ENCODE results near the gene RIC1. TPM values are rescaled to one million over a fixed set of nuclear protein-coding genes. Genes with fewer than 3 reads are reported as not detected.

The RIC1 gene
- total and polyA plus RNA-seq, 2 of the 13 experiments (the other 11 are each of a cell fraction or from before 2014, with no cell fraction given), result 18.2 to 19.0 TPM

GRCh38 chr9:5698810-5699556 lies 70.1 kb downstream of the RIC1 start:
- CTCF ChIA-PET (ENCODE audit: low intra/inter-chr PET ratio, low total read pairs), result no interaction called here
- intact Hi-C loops (cut with micrococcal nuclease; ENCODE audit: unreplicated experiment), result no loop called here

More at GRCh38 chr9:5698810-5699556, 70.1 kb downstream of the RIC1 start:
- no TSS peak for BruUV-seq (replicated peaks)
- POLR2A ChIA-PET, result no interaction called here
- ATAC-seq (no peak), DNase-seq (ENCODE audit: low spot score) (no peak), FAIRE-seq (no peak)
- no peak overlapping the region for H3K27ac ChIP-seq (ENCODE audit: extremely low read length, insufficient read depth, low read length)
- no peak overlapping the region for H3K9ac ChIP-seq (ENCODE audit: insufficient read depth, low read depth, low read length)
- H2AFZ ChIP-seq (ENCODE audit: low read length), result no peak overlapping the region
- H3K27me3 ChIP-seq (ENCODE audit: control insufficient read depth in 1 of 2, insufficient read depth in 2 of 2, low read length in 2 of 2), result no peaks in the 10 kb centered on the region
- peaks cover 0 to 4% of the 10 kb centered on the region in 2 experiments; a peak in 1 of 5 replicates for H3K36me3 ChIP-seq (replicated peaks in 1 of 2; ENCODE audit: control insufficient read depth in 1 of 2, insufficient read depth in 2 of 2, low read length in 2 of 2)
- no peaks in the 10 kb centered on the region for H3K9me3 ChIP-seq (ENCODE audit: low read length)
- no peak overlapping the region for H3K4me2 ChIP-seq (ENCODE audit: low read depth, low read length)
- WGBS (ENCODE audit: low lambda C conversion rate), result 99% methylated on average over 7 of the region's 7 CpGs
- no peak overlapping the region for H3K4me3 ChIP-seq (replicated peaks in 1 of 3; ENCODE audit: insufficient read depth in 1 of 3, low read depth in 2 of 3, low read length in 3 of 3)
- no peaks in the 10 kb centered on the region for H3K79me2 ChIP-seq (ENCODE audit: insufficient read depth, low read length)
- in situ Hi-C loops (cut with HindIII; ENCODE audit: extremely low pct_ligation_motif_present, low pct_unique_long_range_greater_than_20kb), result no loop called here
- peaks cover 13% of the 10 kb centered on the region for H3K4me1 ChIP-seq (ENCODE audit: insufficient read depth, low read length)
- no peaks in the 10 kb centered on the region for H4K20me1 ChIP-seq (ENCODE audit: insufficient read depth, low read length)
- TF ChIP-seq ZBTB38 (CRISPR knock-in tag; IDR thresholded peaks at IDR 0.05) (no peak), PITX1 (CRISPR knock-in tag; IDR thresholded peaks at IDR 0.05) (no peak), ZNF580 (CRISPR knock-in tag; IDR thresholded peaks at IDR 0.05; ENCODE audit: borderline replicate concordance, low read depth) (no peak), ZNF629 (CRISPR knock-in tag; conservative IDR thresholded peaks at IDR 0.05) (no peak), ZBTB46 (CRISPR knock-in tag; IDR thresholded peaks at IDR 0.05; ENCODE audit: borderline replicate concordance) (no peak), MBNL3 (CRISPR knock-in tag; conservative IDR thresholded peaks at IDR 0.05) (no peak), JUN (CRISPR knock-in tag; IDR thresholded peaks at IDR 0.05) (no peak), TAF1 (CRISPR knock-in tag; IDR thresholded peaks at IDR 0.05) (no peak), MAX (IDR thresholded peaks at IDR 0.05) (no peak), HNRNPUL1 (IDR thresholded peaks at IDR 0.05; ENCODE audit: low read depth, low read length) (no peak), ZBTB20 (CRISPR knock-in tag; IDR thresholded peaks at IDR 0.05; ENCODE audit: borderline replicate concordance, low read depth) (no peak)
